Measurements from ENCODE around the gene SLC39A11.

DNA sequence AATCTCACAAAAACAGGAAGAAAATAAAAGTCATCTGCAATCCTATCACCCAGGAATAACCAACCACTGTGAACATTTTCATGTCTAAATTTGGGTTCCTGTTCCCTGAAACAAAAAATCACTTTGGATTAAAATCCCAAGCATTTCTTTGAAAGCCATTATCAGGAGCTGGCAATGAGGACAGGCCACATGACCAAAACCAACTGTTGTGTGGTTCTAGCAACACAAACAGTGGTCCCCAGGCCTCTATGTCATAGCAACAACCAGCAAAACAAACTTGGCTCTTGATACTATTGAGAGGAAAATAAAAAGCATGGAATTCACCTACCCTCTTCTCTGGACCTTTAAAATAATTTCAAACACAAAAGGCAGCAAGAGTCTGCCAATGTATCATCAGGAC is 252.5 kb downstream of the SLC39A11 start:
- TF ChIP-seq, protein P1, sequence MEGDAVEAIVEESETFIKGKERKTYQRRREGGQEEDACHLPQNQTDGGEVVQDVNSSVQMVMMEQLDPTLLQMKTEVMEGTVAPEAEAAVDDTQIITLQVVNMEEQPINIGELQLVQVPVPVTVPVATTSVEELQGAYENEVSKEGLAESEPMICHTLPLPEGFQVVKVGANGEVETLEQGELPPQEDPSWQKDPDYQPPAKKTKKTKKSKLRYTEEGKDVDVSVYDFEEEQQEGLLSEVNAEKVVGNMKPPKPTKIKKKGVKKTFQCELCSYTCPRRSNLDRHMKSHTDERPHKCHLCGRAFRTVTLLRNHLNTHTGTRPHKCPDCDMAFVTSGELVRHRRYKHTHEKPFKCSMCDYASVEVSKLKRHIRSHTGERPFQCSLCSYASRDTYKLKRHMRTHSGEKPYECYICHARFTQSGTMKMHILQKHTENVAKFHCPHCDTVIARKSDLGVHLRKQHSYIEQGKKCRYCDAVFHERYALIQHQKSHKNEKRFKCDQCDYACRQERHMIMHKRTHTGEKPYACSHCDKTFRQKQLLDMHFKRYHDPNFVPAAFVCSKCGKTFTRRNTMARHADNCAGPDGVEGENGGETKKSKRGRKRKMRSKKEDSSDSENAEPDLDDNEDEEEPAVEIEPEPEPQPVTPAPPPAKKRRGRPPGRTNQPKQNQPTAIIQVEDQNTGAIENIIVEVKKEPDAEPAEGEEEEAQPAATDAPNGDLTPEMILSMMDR (IDR thresholded peaks at IDR 0.05), result no peak
- TF ChIP-seq EZH2phosphoT487 (IDR thresholded peaks at IDR 0.05), result no peak
